Neural cell (in vitro differentiated cells): Measurements from ENCODE around the gene CRX.

ENCODE experiments used
- EP300 ChIP-seq: fragments of 450-650 bp; conservative IDR thresholded peaks from 2 replicates; pipeline ENCODE4 v1.6.1; 2014; ENCODE audit warnings: antibody characterized with exemption, mild to moderate bottlenecking, moderate library complexity; ENCODE audit not compliant: poor library complexity, severe bottlenecking
- TAF1 ChIP-seq: IDR thresholded peaks from 2 replicates; pipeline ENCODE4 v1.6.1; 2012; ENCODE audit warnings: low read depth
- TF ChIP-seq, protein P1 (sequence below): fragments of 450-650 bp; IDR thresholded peaks from 2 replicates; pipeline ENCODE4 v1.5.1; 2014; ENCODE audit warnings: antibody characterized with exemption, mild to moderate bottlenecking, moderate library complexity; ENCODE audit not compliant: poor library complexity, severe bottlenecking

- no peak for TF ChIP-seq EP300
- no peak for TF ChIP-seq TAF1
- TF ChIP-seq, protein P1, sequence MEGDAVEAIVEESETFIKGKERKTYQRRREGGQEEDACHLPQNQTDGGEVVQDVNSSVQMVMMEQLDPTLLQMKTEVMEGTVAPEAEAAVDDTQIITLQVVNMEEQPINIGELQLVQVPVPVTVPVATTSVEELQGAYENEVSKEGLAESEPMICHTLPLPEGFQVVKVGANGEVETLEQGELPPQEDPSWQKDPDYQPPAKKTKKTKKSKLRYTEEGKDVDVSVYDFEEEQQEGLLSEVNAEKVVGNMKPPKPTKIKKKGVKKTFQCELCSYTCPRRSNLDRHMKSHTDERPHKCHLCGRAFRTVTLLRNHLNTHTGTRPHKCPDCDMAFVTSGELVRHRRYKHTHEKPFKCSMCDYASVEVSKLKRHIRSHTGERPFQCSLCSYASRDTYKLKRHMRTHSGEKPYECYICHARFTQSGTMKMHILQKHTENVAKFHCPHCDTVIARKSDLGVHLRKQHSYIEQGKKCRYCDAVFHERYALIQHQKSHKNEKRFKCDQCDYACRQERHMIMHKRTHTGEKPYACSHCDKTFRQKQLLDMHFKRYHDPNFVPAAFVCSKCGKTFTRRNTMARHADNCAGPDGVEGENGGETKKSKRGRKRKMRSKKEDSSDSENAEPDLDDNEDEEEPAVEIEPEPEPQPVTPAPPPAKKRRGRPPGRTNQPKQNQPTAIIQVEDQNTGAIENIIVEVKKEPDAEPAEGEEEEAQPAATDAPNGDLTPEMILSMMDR = no peak
Measured at GRCh38 chr19:47794526-47794925, 27.2 kb upstream of the CRX start.
